GM12878 (cell line): ENCODE results near the gene RHOC.

Experiments
- ASH2L ChIP-seq: fragments of 300-600, 200-600 bp; sonication (generic); IDR thresholded peaks from 2 replicates; pipeline ENCODE4 v1.6.1; 2017; ENCODE audit warnings: low read depth, mild to moderate bottlenecking, borderline replicate concordance
- CEBPB ChIP-seq, 2 experiments: fragments of 150-350 bp in 1 of 2; IDR thresholded peaks; 2 replicates each; pipeline ENCODE4 v1.6.1; 2012 to 2014; ENCODE audit warnings: low read depth in 2 of 2, low read length in 2 of 2, borderline replicate concordance in 1 of 2, inconsistent platforms in 1 of 2
- CTCF ChIP-seq, 3 experiments: IDR thresholded peaks in 2 of 3; conservative IDR thresholded peaks in 1 of 3; 2 replicates each; pipeline ENCODE4 v1.5.1; 2011; ENCODE audit warnings: low read depth in 3 of 3, low read length in 3 of 3, mild to moderate bottlenecking in 3 of 3, control low read depth in 2 of 3, moderate library complexity in 2 of 3, inconsistent platforms in 1 of 3, mixed read lengths in 1 of 3; ENCODE audit not compliant: control insufficient read depth in 2 of 3, insufficient read depth in 1 of 3; ENCODE audit errors: extremely low read depth in 1 of 3
- PAX5 ChIP-seq: IDR thresholded peaks from 2 replicates; pipeline ENCODE4 v1.6.1; 2011; ENCODE audit warnings: low read depth, low read length, borderline replicate concordance
- PRDM15 ChIP-seq: fragments of 450-650 bp; formaldehyde crosslinking; IDR thresholded peaks from 2 replicates; pipeline ENCODE4 v1.4.0; 2020; ENCODE audit warnings: mild to moderate bottlenecking, moderate library complexity
- RAD21 ChIP-seq: IDR thresholded peaks from 2 replicates; pipeline ENCODE4 v1.6.1; 2011; ENCODE audit warnings: mild to moderate bottlenecking, low read depth, low read length, moderate library complexity; ENCODE audit not compliant: insufficient read depth
- SMC3 ChIP-seq: IDR thresholded peaks from 2 replicates; pipeline ENCODE4 v1.6.1; 2011; ENCODE audit warnings: low read length, improper control_type of control experiment, borderline replicate concordance
- SRF ChIP-seq, 2 experiments: IDR thresholded peaks; 2 replicates each; pipeline ENCODE4 v1.6.1; 2011; ENCODE audit warnings: low read depth in 2 of 2, low read length in 2 of 2, mild to moderate bottlenecking in 1 of 2, moderate library complexity in 1 of 2

GRCh38 chr1:112689842-112690237 is 17.1 kb downstream of the RHOC start:
- no peak for TF ChIP-seq CEBPB (IDR thresholded peaks at IDR 0.05; ENCODE audit: borderline replicate concordance in 1 of 2, low read depth in 2 of 2, low read length in 2 of 2)
- TF ChIP-seq CTCF (IDR thresholded peaks at IDR 0.05 in 2 of 3, conservative IDR thresholded peaks at IDR 0.05 in 1 of 3; ENCODE audit: control insufficient read depth in 2 of 3, extremely low read depth in 1 of 3, insufficient read depth in 1 of 3, low read depth in 3 of 3, low read length in 3 of 3), result no peak
- no peak for TF ChIP-seq PAX5
- no peak for TF ChIP-seq PRDM15 (CRISPR knock-in tag)
- TF ChIP-seq SMC3, result no peak
- TF ChIP-seq SRF (IDR thresholded peaks at IDR 0.05; ENCODE audit: low read depth in 2 of 2, low read length in 2 of 2), result no peak
- TF ChIP-seq ASH2L, result no peak
- no peak for TF ChIP-seq RAD21
